SK-N-SH (cell line): Measurements from ENCODE around the gene KPTN. TPM values are rescaled to one million over a fixed set of nuclear protein-coding genes. Genes with fewer than 3 reads are reported as not detected.

Source experiments
- CTCF ChIA-PET: fragments of 300-600, 350-600 bp; formaldehyde crosslinking; extraction: SDS; loops from one replicate; lab custom pipeline; 2021; lab: Yijun Ruan, JAX
- POLR2A ChIA-PET: fragments of 350-600 bp; sonication (Branson Sonifier 250); formaldehyde crosslinking; extraction: SDS; loops from one replicate; lab custom pipeline; 2020; ENCODE audit warnings: antibody characterized with exemption, inconsistent platforms; lab: Yijun Ruan, JAX
- DNase-seq: peaks from one replicate; pipeline ENCODE4 v3.0.0; 2012
- H2AFZ ChIP-seq: fragments of 200-600 bp; sonication (generic); 2 replicates; pipeline ENCODE4 v1.8.1; 2016; ENCODE audit warnings: antibody characterized with exemption, mild to moderate bottlenecking, low read depth
- H3F3A ChIP-seq: fragments of 200-600 bp; sonication (generic); replicated peaks from 2 replicates; pipeline ENCODE3; 2016; ENCODE audit warnings: antibody characterized with exemption, mild to moderate bottlenecking; ENCODE audit not compliant: insufficient read depth
- H3K27ac ChIP-seq, 2 experiments: fragments of 200-500 bp in 1 of 2; fragments of 200-600 bp in 1 of 2; sonication (Bioruptor generic) in 1 of 2; sonication (generic), shearing (Covaris generic) in 1 of 2; 2 replicates each; pipeline versions ENCODE4 v1.5.1 to v1.6.1; 2014 to 2016; ENCODE audit warnings: low read depth in 2 of 2, inconsistent platforms in 1 of 2, low read length in 1 of 2, mild to moderate bottlenecking in 1 of 2, mixed read lengths in 1 of 2
- H3K27me3 ChIP-seq: fragments of 200-600 bp; sonication (generic), shearing (Covaris generic); 2 replicates; pipeline ENCODE4 v1.6.1; 2016; ENCODE audit warnings: mixed run types; ENCODE audit not compliant: insufficient read depth
- H3K36me3 ChIP-seq, 2 experiments: fragments of 200-500 bp in 1 of 2; fragments of 200-600 bp in 1 of 2; sonication (Bioruptor generic) in 1 of 2; sonication (generic) in 1 of 2; replicated peaks in 1 of 2; 2 replicates each; pipeline versions ENCODE3 to v1.5.1; 2014 to 2016; ENCODE audit warnings: low read length in 1 of 2, mild to moderate bottlenecking in 1 of 2; ENCODE audit not compliant: insufficient read depth in 2 of 2, control insufficient read depth in 1 of 2
- H3K4me1 ChIP-seq, 2 experiments: fragments of 200-500 bp in 1 of 2; fragments of 200-600 bp in 1 of 2; sonication (Bioruptor generic) in 1 of 2; sonication (generic), shearing (Covaris generic) in 1 of 2; 2 replicates each; pipeline versions ENCODE4 v1.5.1 to v1.6.1; 2014 to 2016; ENCODE audit warnings: low read depth in 1 of 2, low read length in 1 of 2, mixed run types in 1 of 2; ENCODE audit not compliant: insufficient read depth in 2 of 2, control insufficient read depth in 1 of 2
- H3K4me2 ChIP-seq: fragments of 200-600 bp; sonication (generic), shearing (Covaris generic); 2 replicates; pipeline ENCODE4 v1.6.1; 2017; ENCODE audit warnings: mixed run types
- H3K4me3 ChIP-seq, 2 experiments: fragments of 200-500 bp in 1 of 2; fragments of 200-600 bp in 1 of 2; sonication (Bioruptor generic) in 1 of 2; sonication (generic), shearing (Covaris generic) in 1 of 2; 2 replicates each; pipeline versions ENCODE4 v1.5.1 to v1.8.1; 2014 to 2016; ENCODE audit warnings: low read depth in 2 of 2, inconsistent platforms in 1 of 2, low read length in 1 of 2, mild to moderate bottlenecking in 1 of 2, mixed read lengths in 1 of 2, moderate library complexity in 1 of 2
- H3K79me2 ChIP-seq: fragments of 200-600 bp; sonication (generic); 2 replicates; pipeline ENCODE4 v1.8.1; 2017; ENCODE audit warnings: mild to moderate bottlenecking; ENCODE audit not compliant: insufficient read depth
- H3K9ac ChIP-seq: fragments of 200-600 bp; sonication (generic); 2 replicates; pipeline ENCODE4 v1.6.1; 2017; ENCODE audit warnings: mixed run types
- H3K9me2 ChIP-seq: fragments of 200-600 bp; sonication (generic); 2 replicates; pipeline ENCODE4 v1.6.1; 2017; ENCODE audit warnings: mixed run types
- H3K9me3 ChIP-seq: fragments of 200-600 bp; sonication (generic); 2 replicates; pipeline ENCODE4 v1.6.1; 2017; ENCODE audit warnings: mixed run types, mild to moderate bottlenecking, moderate library complexity
- H4K20me1 ChIP-seq: fragments of 200-600 bp; sonication (generic); 2 replicates; pipeline ENCODE4 v1.6.1; 2017; ENCODE audit warnings: mild to moderate bottlenecking, mixed run types; ENCODE audit not compliant: insufficient read depth
- CHD2 ChIP-seq: fragments of 150-350 bp; IDR thresholded peaks from 2 replicates; pipeline ENCODE4 v1.6.1; 2018; ENCODE audit warnings: low read length; ENCODE audit not compliant: partially characterized antibody
- CTCF ChIP-seq: fragments of 200-600 bp; sonication (generic); IDR thresholded peaks from 2 replicates; pipeline ENCODE4 v1.6.1; 2017; ENCODE audit warnings: antibody characterized with exemption, mild to moderate bottlenecking, moderate library complexity
- ELF1 ChIP-seq: IDR thresholded peaks from 2 replicates; pipeline ENCODE4 v1.4.0; 2012
- EP300 ChIP-seq, 2 experiments: IDR thresholded peaks; 2 replicates each; pipeline versions ENCODE4 v1.4.0 to v1.6.1; 2012; ENCODE audit warnings: borderline replicate concordance in 1 of 2, low read depth in 1 of 2, low read length in 1 of 2
- FOSL2 ChIP-seq: IDR thresholded peaks from 2 replicates; pipeline ENCODE4 v1.4.0; 2012; ENCODE audit warnings: low read depth, mild to moderate bottlenecking, moderate library complexity, borderline replicate concordance
- IRF3 ChIP-seq: fragments of 150-350 bp; IDR thresholded peaks from 2 replicates; pipeline ENCODE4 v1.6.1; 2016; ENCODE audit warnings: mild to moderate bottlenecking, low read depth, low read length
- JUND ChIP-seq: IDR thresholded peaks from 2 replicates; pipeline ENCODE4 v1.4.0; 2012
- MAX ChIP-seq: IDR thresholded peaks from 2 replicates; pipeline ENCODE4 v1.4.0; 2012; ENCODE audit warnings: low read depth
- NFIC ChIP-seq: IDR thresholded peaks from 2 replicates; pipeline ENCODE4 v1.4.0; 2012; ENCODE audit warnings: borderline replicate concordance
- POLR2AphosphoS5 ChIP-seq: IDR thresholded peaks from 2 replicates; pipeline ENCODE4 v1.6.1; 2012; ENCODE audit warnings: low read depth, low read length
- REST ChIP-seq: IDR thresholded peaks from 2 replicates; pipeline ENCODE4 v1.6.1; 2012; ENCODE audit warnings: mild to moderate bottlenecking, low read depth, low read length, moderate library complexity
- SIN3A ChIP-seq: IDR thresholded peaks from 2 replicates; pipeline ENCODE4 v1.6.1; 2012; ENCODE audit warnings: low read depth, mild to moderate bottlenecking, low read length, moderate library complexity, borderline replicate concordance
- WGBS: methylation state at CpG from one replicate; pipeline ENCODE4 v1.1.6; 2017; ENCODE audit warnings: low lambda C conversion rate; 5-methylcytosine and 5-hydroxymethylcytosine counted together
- polyA plus RNA-seq, 3 experiments: library from polyadenylated mRNA; depleted of rRNA; stranded (reverse); fragments of >200 nt; gene quantifications; 2 replicates each; pipeline ENCODE4 v1.2.3, GENCODE V29; 2012
- TF ChIP-seq, protein P1 (sequence below): fragments of 150-350 bp; IDR thresholded peaks from 2 replicates; pipeline ENCODE4 v1.6.1; 2017; ENCODE audit warnings: antibody characterized with exemption, low read length, low read depth, borderline replicate concordance

Gene KPTN
- polyA plus RNA-seq, 1 of the 3 experiments (the other 2 are of a cell fraction) = 15.8 TPM

DNA sequence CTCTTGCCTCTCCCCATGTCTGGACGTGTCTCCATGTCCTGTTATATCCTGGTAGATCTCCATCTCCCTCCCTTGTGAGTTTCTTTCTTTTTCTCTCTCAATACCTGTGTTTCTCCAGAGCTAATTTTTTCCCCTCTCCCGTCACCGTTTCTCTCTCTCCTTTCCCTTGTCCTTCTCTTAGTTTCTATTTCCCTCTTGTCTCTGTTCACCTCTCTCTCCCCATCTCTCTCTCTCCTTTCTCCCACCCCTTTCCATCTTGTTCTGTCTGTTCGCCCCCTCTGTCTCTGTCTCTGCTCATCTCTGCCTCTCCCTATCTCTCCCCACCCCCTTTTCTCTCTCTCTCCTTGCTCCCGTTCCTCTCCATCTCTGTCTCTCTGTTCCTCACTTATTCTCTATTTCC lies 25.3 kb downstream of the KPTN start:
- WGBS = 43% methylated on average over 5 of the region's 5 CpGs
- H3K4me1 ChIP-seq = no peaks in the 10 kb centered on the region
- H3K9me3 ChIP-seq = no peaks in the 10 kb centered on the region
- no peak overlapping the region for H3K9ac ChIP-seq
- no peaks in the 10 kb centered on the region for H3K9me2 ChIP-seq
- no peaks in the 10 kb centered on the region; the same call in 1 of the 2 replicates for H3K27me3 ChIP-seq
- no peak overlapping the region for H3K4me2 ChIP-seq
- ChIA-PET POLR2A (no interaction called here), CTCF (no interaction called here)
- H3K36me3 ChIP-seq = no peaks in the 10 kb centered on the region
- TF ChIP-seq POLR2AphosphoS5 = no peak
- TF ChIP-seq EP300 (IDR thresholded peaks at IDR 0.05; ENCODE audit: borderline replicate concordance in 1 of 2, low read depth in 1 of 2, low read length in 1 of 2) = no peak
- TF ChIP-seq REST = no peak
- no peak for TF ChIP-seq CHD2
- TF ChIP-seq CTCF = no peak
- no peak for TF ChIP-seq JUND
- TF ChIP-seq, protein P1, sequence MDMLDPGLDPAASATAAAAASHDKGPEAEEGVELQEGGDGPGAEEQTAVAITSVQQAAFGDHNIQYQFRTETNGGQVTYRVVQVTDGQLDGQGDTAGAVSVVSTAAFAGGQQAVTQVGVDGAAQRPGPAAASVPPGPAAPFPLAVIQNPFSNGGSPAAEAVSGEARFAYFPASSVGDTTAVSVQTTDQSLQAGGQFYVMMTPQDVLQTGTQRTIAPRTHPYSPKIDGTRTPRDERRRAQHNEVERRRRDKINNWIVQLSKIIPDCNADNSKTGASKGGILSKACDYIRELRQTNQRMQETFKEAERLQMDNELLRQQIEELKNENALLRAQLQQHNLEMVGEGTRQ = no peak
- TF ChIP-seq NFIC = no peak
- TF ChIP-seq IRF3 = no peak
- TF ChIP-seq ELF1 = no peak
- TF ChIP-seq FOSL2 = no peak
- no peak for TF ChIP-seq MAX
- no peak for TF ChIP-seq SIN3A
- H4K20me1 ChIP-seq = no peaks in the 10 kb centered on the region
- no peaks in the 10 kb centered on the region for H3K79me2 ChIP-seq
- no peak for DNase-seq
- no peak overlapping the region for H3K4me3 ChIP-seq
- no peak overlapping the region for H3K27ac ChIP-seq
- no peak overlapping the region for H2AFZ ChIP-seq
- no peaks in the 10 kb centered on the region for H3F3A ChIP-seq
